Measurements from ENCODE around the gene TBC1D17. TPM values are rescaled to one million over a fixed set of nuclear protein-coding genes. Genes with fewer than 3 reads are reported as not detected.

The TBC1D17 gene
- total RNA-seq, 2 donors from 2014 or later, result 40.7 to 47.3 TPM

- Histone ChIP-seq H3K27me3 (ENCODE audit: control insufficient read depth, insufficient read depth, low read length, poor library complexity, severe bottlenecking) (no peaks in the 10 kb centered on the region), H3K4me1 (ENCODE audit: control insufficient read depth, insufficient read depth, low read length) (peaks cover 7% of the 10 kb centered on the region), H3K9ac (ENCODE audit: extremely low read depth, low read length, poor library complexity, severe bottlenecking) (no peak overlapping the region), H3K27ac (ENCODE audit: low read depth, low read length) (no peak overlapping the region), H3K36me3 (ENCODE audit: control insufficient read depth, insufficient read depth, low read length) (peaks cover 34% of the 10 kb centered on the region), H3K9me3 (ENCODE audit: control insufficient read depth, low read length) (no peaks in the 10 kb centered on the region), H3K4me3 (ENCODE audit: low read length) (no peak overlapping the region)
- Mint-ChIP-seq H3K36me3 (ENCODE audit: low read depth) (peaks cover 39% of the 10 kb centered on the region), H3K9me3 (no peaks in the 10 kb centered on the region), H3K27me3 (ENCODE audit: insufficient read depth) (no peaks in the 10 kb centered on the region), H3K4me3 (no peak overlapping the region), H3K27ac (no peak overlapping the region), H3K4me1 (peaks cover 10% of the 10 kb centered on the region)
- 91 to 92% methylated on average over 7 of the region's 7 CpGs for WGBS, 2 experiments (ENCODE audit: insufficient coverage in 1 of 2, insufficient read length in 1 of 2)
- DNase-seq, result no peak
- no peak for TF ChIP-seq CTCF (conservative IDR thresholded peaks at IDR 0.05)
Measured at GRCh38 chr19:49931293-49932040, 54.0 kb downstream of the TBC1D17 start.

GRCh38 chr19:49932041-49932451, 54.5 kb downstream of the TBC1D17 start:
- Mint-ChIP-seq H3K4me1 (peaks cover 10% of the 10 kb centered on the region), H3K4me3 (no peak overlapping the region), H3K27ac (no peak overlapping the region), H3K9me3 (no peaks in the 10 kb centered on the region), H3K36me3 (ENCODE audit: low read depth) (peaks cover 34% of the 10 kb centered on the region), H3K27me3 (ENCODE audit: insufficient read depth) (peaks cover 2% of the 10 kb centered on the region)
- DNase-seq, result no peak
- H3K27me3 ChIP-seq (ENCODE audit: control insufficient read depth, insufficient read depth, low read length, poor library complexity, severe bottlenecking), result no peaks in the 10 kb centered on the region
- H3K9me3 ChIP-seq (ENCODE audit: control insufficient read depth, low read length), result no peaks in the 10 kb centered on the region
- WGBS, 2 experiments (ENCODE audit: insufficient coverage in 1 of 2, insufficient read length in 1 of 2), result 91% methylated on average over 5 of the region's 5 CpGs; no CpG with 5 or more reads in 1 of the 2 experiments
- no peak overlapping the region for H3K9ac ChIP-seq (ENCODE audit: extremely low read depth, low read length, poor library complexity, severe bottlenecking)
- no peak overlapping the region for H3K27ac ChIP-seq (ENCODE audit: low read depth, low read length)
- no peak overlapping the region for H3K4me3 ChIP-seq (ENCODE audit: low read length)
- H3K36me3 ChIP-seq (ENCODE audit: control insufficient read depth, insufficient read depth, low read length), result peaks cover 29% of the 10 kb centered on the region
- no peak for TF ChIP-seq CTCF (conservative IDR thresholded peaks at IDR 0.05)
- peaks cover 7% of the 10 kb centered on the region for H3K4me1 ChIP-seq (ENCODE audit: control insufficient read depth, insufficient read depth, low read length)

GRCh38 chr19:49932731-49933131, 55.2 kb downstream of the TBC1D17 start:
- TF ChIP-seq CTCF (conservative IDR thresholded peaks at IDR 0.05), result no peak

More at GRCh38 chr19:49932731-49933131, 55.2 kb downstream of the TBC1D17 start:
- Mint-ChIP-seq H3K4me1 (peaks cover 7% of the 10 kb centered on the region), H3K27ac (no peak overlapping the region), H3K9me3 (no peaks in the 10 kb centered on the region), H3K27me3 (ENCODE audit: insufficient read depth) (peaks cover 2% of the 10 kb centered on the region), H3K4me3 (no peak overlapping the region), H3K36me3 (ENCODE audit: low read depth) (peaks cover 27% of the 10 kb centered on the region)
- Histone ChIP-seq H3K9me3 (ENCODE audit: control insufficient read depth, low read length) (no peaks in the 10 kb centered on the region), H3K27me3 (ENCODE audit: control insufficient read depth, insufficient read depth, low read length, poor library complexity, severe bottlenecking) (no peaks in the 10 kb centered on the region), H3K4me3 (ENCODE audit: low read length) (no peak overlapping the region), H3K36me3 (ENCODE audit: control insufficient read depth, insufficient read depth, low read length) (peaks cover 22% of the 10 kb centered on the region), H3K4me1 (ENCODE audit: control insufficient read depth, insufficient read depth, low read length) (peaks cover 2% of the 10 kb centered on the region), H3K9ac (ENCODE audit: extremely low read depth, low read length, poor library complexity, severe bottlenecking) (no peak overlapping the region), H3K27ac (ENCODE audit: low read depth, low read length) (no peak overlapping the region)
- 98% methylated on average over 14 to 23 of the region's 25 CpGs for WGBS, 2 experiments (ENCODE audit: insufficient coverage in 1 of 2, insufficient read length in 1 of 2)
- DNase-seq, result no peak
